ACC112 (cell line): ENCODE data around the gene EFHD1.

ENCODE experiments used
- H2AFZ ChIP-seq: fragments of 200-600 bp; sonication (generic); one replicate; pipeline ENCODE4 v1.6.0; 2017; ENCODE audit warnings: antibody characterized with exemption, low read length; ENCODE audit not compliant: unreplicated experiment
- H3K27ac ChIP-seq: fragments of 200-600 bp; sonication (generic); 2 replicates; pipeline ENCODE4 v1.5.1; 2014; ENCODE audit warnings: low read depth, mild to moderate bottlenecking, antibody characterized with exemption, low read length, moderate library complexity
- H3K27me3 ChIP-seq: fragments of 200-600 bp; sonication (generic); 2 replicates; pipeline ENCODE4 v1.6.1; 2014; ENCODE audit warnings: mild to moderate bottlenecking, antibody characterized with exemption, low read length, moderate library complexity, mixed read lengths; ENCODE audit not compliant: insufficient read depth
- H3K36me3 ChIP-seq: fragments of 200-600 bp; sonication (generic); 2 replicates; pipeline ENCODE4 v1.6.1; 2016; ENCODE audit warnings: mild to moderate bottlenecking, antibody characterized with exemption, low read length, moderate library complexity, mixed read lengths; ENCODE audit not compliant: insufficient read depth
- H3K4me1 ChIP-seq: fragments of 200-600 bp; sonication (generic); one replicate; pipeline ENCODE4 v1.6.1; 2016; ENCODE audit warnings: low read length, mixed read lengths; ENCODE audit not compliant: insufficient read depth, unreplicated experiment, control insufficient read depth
- H3K4me3 ChIP-seq: fragments of 200-600 bp; sonication (generic); 2 replicates; pipeline ENCODE4 v1.5.1; 2014; ENCODE audit warnings: mild to moderate bottlenecking, low read depth, low read length
- H3K79me2 ChIP-seq: fragments of 200-600 bp; sonication (generic); one replicate; pipeline ENCODE4 v1.6.0; 2016; ENCODE audit warnings: low read length; ENCODE audit not compliant: control insufficient read depth, unreplicated experiment, insufficient read depth

The EFHD1 gene

DNA sequence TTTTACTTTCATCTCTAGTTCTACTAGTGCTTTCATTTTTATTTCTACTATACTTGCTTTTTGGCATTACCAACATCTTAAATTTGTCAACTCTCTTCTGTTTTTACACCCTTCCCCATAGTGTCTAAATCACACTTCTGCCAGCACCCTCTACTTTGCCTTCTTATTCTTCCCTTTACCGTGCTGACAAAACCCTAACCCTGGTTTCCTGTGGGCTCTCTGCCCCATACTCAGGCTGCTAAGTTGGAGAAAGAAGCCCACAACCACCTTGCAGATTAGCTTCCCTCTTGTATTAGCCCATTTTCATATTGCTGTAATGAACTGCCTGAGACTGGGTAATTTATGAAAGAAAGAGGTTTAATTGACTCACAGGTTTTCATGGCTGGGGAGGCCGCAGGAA, 88.5 kb downstream of the EFHD1 start:
- Histone ChIP-seq H3K4me1 (no peaks in the 10 kb centered on the region), H3K4me3 (no peak overlapping the region), H3K79me2 (peaks cover 69% of the 10 kb centered on the region), H3K36me3 (peaks cover 17% of the 10 kb centered on the region), H3K27me3 (no peaks in the 10 kb centered on the region), H3K27ac (no peak overlapping the region), H2AFZ (no peak overlapping the region)

DNA sequence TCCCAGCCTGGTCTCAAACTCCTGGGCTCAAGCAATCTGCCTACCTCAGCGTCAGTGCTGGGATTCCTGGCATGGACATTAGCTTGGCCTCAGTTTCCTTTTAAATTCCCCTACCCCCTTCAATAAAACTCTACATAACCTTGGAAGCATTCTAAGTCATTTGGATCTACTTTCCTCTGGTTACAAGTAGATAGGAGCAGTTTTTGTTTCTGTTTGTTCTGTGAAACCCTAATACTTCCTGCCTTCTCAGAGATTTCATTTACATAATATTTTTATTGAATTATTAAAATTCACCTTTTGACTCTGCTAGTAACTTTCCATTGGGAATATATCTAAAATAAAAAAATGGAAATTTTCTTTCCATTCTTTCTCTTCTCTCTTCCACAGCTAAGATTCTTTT, 89.6 kb downstream of the EFHD1 start:
- H2AFZ ChIP-seq = no peak overlapping the region
- H3K4me1 ChIP-seq = no peaks in the 10 kb centered on the region
- H3K4me3 ChIP-seq = no peak overlapping the region
- H3K27ac ChIP-seq = no peak overlapping the region
- H3K79me2 ChIP-seq = peaks cover 66% of the 10 kb centered on the region
- H3K36me3 ChIP-seq = peaks cover 17% of the 10 kb centered on the region
- no peaks in the 10 kb centered on the region for H3K27me3 ChIP-seq

DNA sequence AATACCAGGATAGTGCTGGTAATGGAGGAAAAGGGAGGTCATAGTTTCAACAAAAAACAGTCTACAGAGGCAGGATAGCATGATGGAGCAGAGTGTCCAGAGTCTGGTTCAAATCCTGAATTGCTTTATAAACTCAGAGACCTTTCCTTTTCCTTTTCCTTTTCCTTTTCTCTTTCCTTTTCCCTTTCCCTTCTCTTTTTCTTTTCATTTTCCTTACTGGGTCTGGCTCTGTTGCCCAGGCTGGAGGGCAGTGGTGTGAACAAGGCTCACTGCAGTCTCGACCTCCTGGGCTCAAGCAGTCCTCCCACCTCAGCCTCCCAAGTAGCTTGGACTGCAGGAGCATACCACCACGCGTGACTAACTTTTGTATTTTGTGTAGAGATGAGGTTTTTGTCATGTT, 95.4 kb downstream of the EFHD1 start:
- peaks cover 54% of the 10 kb centered on the region for H3K79me2 ChIP-seq
- no peak overlapping the region for H3K4me3 ChIP-seq
- no peaks in the 10 kb centered on the region for H3K27me3 ChIP-seq
- no peak overlapping the region for H3K27ac ChIP-seq
- H3K4me1 ChIP-seq = no peaks in the 10 kb centered on the region
- no peak overlapping the region for H2AFZ ChIP-seq
- H3K36me3 ChIP-seq = peaks cover 8% of the 10 kb centered on the region

DNA sequence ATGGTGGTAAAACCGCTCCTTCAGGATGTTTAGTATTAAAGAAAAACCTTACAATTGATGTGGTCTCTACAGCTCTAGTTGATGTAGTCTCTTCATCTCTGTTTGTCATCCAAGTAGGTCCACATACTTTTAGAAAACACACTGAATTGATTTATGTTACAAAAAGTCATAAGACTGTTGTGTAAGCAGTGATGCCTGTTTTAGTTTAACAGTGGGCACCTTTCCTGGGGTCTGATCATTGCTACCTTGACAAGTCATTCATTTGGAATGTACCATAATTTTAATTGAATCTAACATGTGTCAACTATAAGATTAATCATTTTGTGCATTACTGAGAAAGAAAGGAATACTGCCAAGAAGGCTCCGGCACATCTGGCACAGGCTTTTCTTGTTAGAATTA, 98.1 kb downstream of the EFHD1 start:
- Histone ChIP-seq H3K79me2 (peaks cover 47% of the 10 kb centered on the region), H3K27ac (no peak overlapping the region), H3K4me1 (no peaks in the 10 kb centered on the region), H3K4me3 (no peak overlapping the region), H3K36me3 (peaks cover 12% of the 10 kb centered on the region), H2AFZ (no peak overlapping the region), H3K27me3 (no peaks in the 10 kb centered on the region)
